Panc1 (cell line): ENCODE results near the gene APOBEC2. TPM values are rescaled to one million over a fixed set of nuclear protein-coding genes. Genes with fewer than 3 reads are reported as not detected.

Experiments used
- ATAC-seq: fragments of 200-7000 bp; cut with Tn5 transposase; 2 replicates; pipeline ENCODE4 v1.9.1; 2020; ENCODE audit warnings: mild to moderate bottlenecking, moderate library complexity
- BruUV-seq: library from RNA; stranded (reverse); fragments of 400-500 nt; replicated peaks from 2 replicates; lab custom pipeline; 2021; lab: Mats Ljungman, UMichigan
- CTCF ChIA-PET: fragments of 300-600 bp; sonication (Branson Sonifier 250); formaldehyde crosslinking; loops from one replicate; lab custom pipeline; 2022; ENCODE audit warnings: antibody characterized with exemption; lab: Charles Lee
- POLR2A ChIA-PET: fragments of 300-600 bp; sonication (Branson Sonifier 250); formaldehyde crosslinking; loops from one replicate; lab custom pipeline; 2022; ENCODE audit warnings: antibody characterized with exemption; lab: Charles Lee
- DNase-seq: peaks from one replicate; pipeline ENCODE4 v3.0.0-alpha.2; 2010; ENCODE audit warnings: low read depth, low spot score
- H3K27ac ChIP-seq: 2 replicates; pipeline ENCODE4 v1.5.1; 2011; ENCODE audit warnings: mild to moderate bottlenecking, low read length, inconsistent platforms
- H3K27me3 ChIP-seq: fragments of 200-500 bp; sonication (Bioruptor generic); 2 replicates; pipeline ENCODE4 v1.6.0; 2014; ENCODE audit warnings: low read length, inconsistent platforms; ENCODE audit not compliant: control insufficient read depth, insufficient read depth
- H3K36me3 ChIP-seq: fragments of 200-500 bp; sonication (Bioruptor generic); 2 replicates; pipeline ENCODE4 v1.5.1; 2014; ENCODE audit warnings: inconsistent platforms, mild to moderate bottlenecking, low read length, moderate library complexity; ENCODE audit not compliant: control insufficient read depth, insufficient read depth
- H3K4me1 ChIP-seq: 2 replicates; pipeline ENCODE4 v1.5.1; 2011; ENCODE audit warnings: inconsistent platforms, mild to moderate bottlenecking, low read length, moderate library complexity; ENCODE audit not compliant: control insufficient read depth, insufficient read depth
- H3K4me3 ChIP-seq, 2 experiments: 2 replicates each; pipeline ENCODE4 v1.5.1; 2011 to 2012; ENCODE audit warnings: low read depth in 2 of 2, low read length in 2 of 2, mild to moderate bottlenecking in 2 of 2, inconsistent platforms in 1 of 2, moderate library complexity in 1 of 2
- H3K9me3 ChIP-seq: fragments of 200-500 bp; sonication (Bioruptor generic); 2 replicates; pipeline ENCODE4 v1.5.1; 2014; ENCODE audit warnings: low read depth, mild to moderate bottlenecking, inconsistent platforms, low read length, moderate library complexity; ENCODE audit not compliant: control insufficient read depth, insufficient read depth
- CTCF ChIP-seq: fragments of 450-650 bp; IDR thresholded peaks from 2 replicates; pipeline ENCODE4 v1.5.1; 2017; ENCODE audit warnings: mild to moderate bottlenecking
- POLR2AphosphoS5 ChIP-seq: IDR thresholded peaks from 2 replicates; pipeline ENCODE4 v1.6.1; 2012; ENCODE audit warnings: mild to moderate bottlenecking, low read depth, low read length, moderate library complexity
- REST ChIP-seq, 2 experiments: IDR thresholded peaks; 2 replicates each; pipeline ENCODE4 v1.6.1; 2011 to 2012; ENCODE audit warnings: low read depth in 2 of 2, control low read depth in 1 of 2, low read length in 1 of 2, mild to moderate bottlenecking in 1 of 2, moderate library complexity in 1 of 2; ENCODE audit not compliant: insufficient read depth in 1 of 2
- SIN3A ChIP-seq: IDR thresholded peaks from 2 replicates; pipeline ENCODE4 v1.6.1; 2012; ENCODE audit warnings: low read depth, mild to moderate bottlenecking, low read length, moderate library complexity, borderline replicate concordance; ENCODE audit not compliant: insufficient read depth
- TCF7L2 ChIP-seq: IDR thresholded peaks from 2 replicates; pipeline ENCODE4 v1.6.1; 2011; ENCODE audit warnings: mild to moderate bottlenecking, low read depth, low read length, inconsistent platforms
- in situ Hi-C: cut with HindIII; loops from 2 replicates; pipeline ENCODE4 v1.10.0; 2016; ENCODE audit warnings: low sequenced_read_pairs, low pct_unique_long_range_greater_than_20kb
- intact Hi-C: fragments of 100-400 bp; cut with micrococcal nuclease; formaldehyde crosslinking; loops from one replicate; pipeline ENCODE4 v1.10.0; 2022; ENCODE audit not compliant: unreplicated experiment
- total RNA-seq: library from RNA; stranded (reverse); gene quantifications from one replicate; pipeline ENCODE4 v1.2.1, GENCODE V29; 2021; ENCODE audit not compliant: unreplicated experiment

APOBEC2 gene
- total RNA-seq, 1 experiment from 2014 or later: not detected

GRCh38 chr6:41047745-41048732, 5.0 kb upstream of the APOBEC2 start:
- Histone ChIP-seq H3K4me3 (no peak overlapping the region), H3K9me3 (no peaks in the 10 kb centered on the region), H3K27me3 (no peaks in the 10 kb centered on the region), H3K4me1 (0 out of 2 replicates have a peak, but pooled peaks cover 2% of the 10 kb centered on the region), H3K36me3 (no peaks in the 10 kb centered on the region), H3K27ac (no peak overlapping the region)
- intact Hi-C loops: no loop called here
- DNase-seq (no peak), ATAC-seq (no peak; the same call in 1 of the 2 replicates)
- ChIA-PET CTCF (interaction anchor here (1.2 kb wide), 1 partner anchor 20 kb away, joined by 4 read pairs; no protein-coding TSS in a partner anchor), POLR2A (no interaction called here)
- in situ Hi-C loops: no loop called here
- TF ChIP-seq CTCF (no peak), SIN3A (no peak), REST (IDR thresholded peaks at IDR 0.05; ENCODE audit: insufficient read depth in 1 of 2, low read depth in 2 of 2, low read length in 1 of 2) (no peak)
- BruUV-seq: no TSS peak

GRCh38 chr6:41049521-41049920, 3.5 kb upstream of the APOBEC2 start:
- no TSS peak for BruUV-seq
- H3K27ac ChIP-seq: no peak overlapping the region
- TF ChIP-seq CTCF: no peak
- no peak for TF ChIP-seq REST (IDR thresholded peaks at IDR 0.05; ENCODE audit: insufficient read depth in 1 of 2, low read depth in 2 of 2, low read length in 1 of 2)
- no peak for TF ChIP-seq TCF7L2
- TF ChIP-seq POLR2AphosphoS5: no peak
- TF ChIP-seq SIN3A: no peak
- in situ Hi-C loops (no loop called here), intact Hi-C loops (no loop called here)
- ChIA-PET CTCF (no interaction called here), POLR2A (no interaction called here)
- no peaks in the 10 kb centered on the region for H3K36me3 ChIP-seq
- H3K4me1 ChIP-seq: 0 out of 2 replicates have a peak, but pooled peaks cover 2% of the 10 kb centered on the region
- ATAC-seq: no peak
- H3K27me3 ChIP-seq: no peaks in the 10 kb centered on the region
- no peaks in the 10 kb centered on the region for H3K9me3 ChIP-seq
- H3K4me3 ChIP-seq: no peak overlapping the region
- DNase-seq: no peak
